ENCODE data around the gene TASOR2.

GRCh38 chr10:5691786-5692185 is 7.1 kb downstream of the TASOR2 start:
- TF ChIP-seq TAF1 (IDR thresholded peaks at IDR 0.05; ENCODE audit: borderline replicate concordance, low read depth, low read length) (no peak), POLR2AphosphoS5 (IDR thresholded peaks at IDR 0.05; ENCODE audit: low read depth, low read length) (no peak), POLR2A (IDR thresholded peaks at IDR 0.05; ENCODE audit: low read depth, low read length) (no peak)

Measured in GM12892 (cell line).